Ascending aorta (tissue), 2 donors: ENCODE data around the gene TNPO1. TPM values are rescaled to one million over a fixed set of nuclear protein-coding genes. Genes with fewer than 3 reads are reported as not detected.

Experiments used
- DNase-seq, 2 donors: peaks; one replicate each; pipeline ENCODE4 v3.0.0-alpha.2; 2019; ENCODE audit warnings: low spot score in 2 of 2
- H3K27ac ChIP-seq, 2 donors: fragments of 200-600 bp; sonication (generic); one replicate each; pipeline ENCODE4 v1.5.1; 2016 to 2017; ENCODE audit warnings: mild to moderate bottlenecking in 1 of 2
- H3K27me3 ChIP-seq: fragments of 200-600 bp; sonication (generic); one replicate; pipeline ENCODE4 v1.5.1; 2017
- H3K36me3 ChIP-seq, 2 donors: fragments of 200-600 bp; sonication (generic); one replicate each; pipeline ENCODE4 v1.5.1; 2016
- H3K4me1 ChIP-seq, 2 donors: fragments of 200-600 bp; sonication (generic); one replicate each; pipeline ENCODE4 v1.5.1; 2016 to 2017; ENCODE audit warnings: mild to moderate bottlenecking in 1 of 2
- H3K4me3 ChIP-seq, 2 donors: fragments of 200-600 bp; sonication (generic); one replicate each; pipeline ENCODE4 v1.5.1; 2016 to 2017; ENCODE audit warnings: mild to moderate bottlenecking in 1 of 2
- H3K9me3 ChIP-seq, 2 donors: fragments of 200-600 bp; sonication (generic); one replicate each; pipeline ENCODE4 v1.5.1; 2016
- intact Hi-C: fragments of 100-400 bp; cut with DNase I; formaldehyde crosslinking; loops from one replicate; pipeline ENCODE4 v1.15.1; 2023
- total RNA-seq: library from RNA; depleted of rRNA; stranded (reverse); fragments of >200 nt; gene quantifications from one replicate; pipeline ENCODE4 v1.1.0, GENCODE V29; 2016
- TF ChIP-seq, protein P1 (sequence below), 3 experiments: fragments of 200-600 bp in 2 of 3; fragments of 450-650 bp in 1 of 3; sonication (generic) in 2 of 3; IDR thresholded peaks; one replicate each; pipeline ENCODE4 v1.5.1; 2016 to 2019; ENCODE audit warnings: antibody characterized with exemption in 3 of 3, mild to moderate bottlenecking in 1 of 3, moderate library complexity in 1 of 3

The TNPO1 gene
- total RNA-seq, 1 donor from 2014 or later = 48.5 TPM

DNA sequence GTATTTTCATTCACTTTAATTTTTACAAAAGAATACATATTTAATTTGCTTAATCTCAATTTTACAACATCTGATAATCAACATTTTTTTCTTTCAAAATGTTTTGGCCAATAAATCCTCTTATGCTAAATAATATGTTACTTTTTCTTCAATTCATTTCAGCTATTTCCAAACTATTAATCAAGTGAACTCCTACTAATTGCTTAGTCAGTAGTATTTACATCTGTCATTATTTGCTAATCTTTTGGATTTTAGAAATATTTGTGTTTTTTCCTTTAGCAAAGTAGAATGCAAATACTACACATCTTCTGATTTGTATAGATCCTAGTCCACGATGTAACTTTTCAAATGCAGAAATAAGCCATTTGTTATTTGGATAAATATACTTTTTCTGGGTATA, 1.6 kb upstream of the TNPO1 start:
- peak overlapping the region; percentile 98 to 99 for H3K27ac ChIP-seq

DNA sequence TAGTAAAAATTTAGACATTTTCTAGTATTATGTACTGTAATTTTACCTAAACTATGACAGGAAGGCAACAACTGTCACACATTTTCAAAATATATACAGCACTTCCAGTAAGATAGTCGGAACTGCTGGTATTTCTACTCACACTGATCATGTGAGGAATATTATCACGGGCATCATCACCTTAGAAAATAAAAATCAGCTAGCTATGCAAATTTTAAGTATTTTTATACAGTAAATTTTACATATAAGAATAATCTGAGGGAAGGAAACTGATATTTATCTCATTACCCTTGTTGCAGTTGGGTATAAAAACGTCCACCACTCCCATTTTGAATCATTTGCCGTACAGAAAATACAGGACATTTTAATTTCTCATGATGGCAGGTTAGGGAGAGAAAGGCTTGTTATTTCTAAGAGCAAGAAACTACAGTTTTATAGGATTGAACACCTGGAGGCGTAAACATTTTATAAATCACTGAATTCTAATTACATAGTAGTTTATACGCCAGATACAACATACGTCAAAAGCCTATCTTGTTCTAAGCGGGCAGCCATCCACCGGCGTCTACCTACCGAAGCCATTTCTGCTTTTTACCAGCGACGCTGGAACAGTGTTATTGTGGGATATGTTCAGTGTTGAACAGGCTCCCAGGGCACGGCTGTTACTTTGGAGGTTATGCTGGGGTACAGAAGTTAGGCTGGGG, 729 bp upstream of the TNPO1 start:
- DNase-seq = no peak
- peaks cover 0 to 4% of the 10 kb centered on the region in 2 donors for H3K9me3 ChIP-seq
- intact Hi-C loops = loop anchor here (1.0 to 5.0 kb wide), 5 partner anchors 23 to 448 kb away; no protein-coding TSS in a partner anchor

More for the DNA sequence above, 1.6 kb upstream of the TNPO1 start:
- no peaks in the 10 kb centered on the region for H3K27me3 ChIP-seq
- H3K4me1 ChIP-seq = peaks cover 0 to 14% of the 10 kb centered on the region in 2 donors
- no peak overlapping the region for H3K4me3 ChIP-seq
- TF ChIP-seq, protein P1, sequence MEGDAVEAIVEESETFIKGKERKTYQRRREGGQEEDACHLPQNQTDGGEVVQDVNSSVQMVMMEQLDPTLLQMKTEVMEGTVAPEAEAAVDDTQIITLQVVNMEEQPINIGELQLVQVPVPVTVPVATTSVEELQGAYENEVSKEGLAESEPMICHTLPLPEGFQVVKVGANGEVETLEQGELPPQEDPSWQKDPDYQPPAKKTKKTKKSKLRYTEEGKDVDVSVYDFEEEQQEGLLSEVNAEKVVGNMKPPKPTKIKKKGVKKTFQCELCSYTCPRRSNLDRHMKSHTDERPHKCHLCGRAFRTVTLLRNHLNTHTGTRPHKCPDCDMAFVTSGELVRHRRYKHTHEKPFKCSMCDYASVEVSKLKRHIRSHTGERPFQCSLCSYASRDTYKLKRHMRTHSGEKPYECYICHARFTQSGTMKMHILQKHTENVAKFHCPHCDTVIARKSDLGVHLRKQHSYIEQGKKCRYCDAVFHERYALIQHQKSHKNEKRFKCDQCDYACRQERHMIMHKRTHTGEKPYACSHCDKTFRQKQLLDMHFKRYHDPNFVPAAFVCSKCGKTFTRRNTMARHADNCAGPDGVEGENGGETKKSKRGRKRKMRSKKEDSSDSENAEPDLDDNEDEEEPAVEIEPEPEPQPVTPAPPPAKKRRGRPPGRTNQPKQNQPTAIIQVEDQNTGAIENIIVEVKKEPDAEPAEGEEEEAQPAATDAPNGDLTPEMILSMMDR (IDR thresholded peaks at IDR 0.05) = no peak
- H3K36me3 ChIP-seq = no peaks in the 10 kb centered on the region
- no peak for DNase-seq
- intact Hi-C loops = loop anchor here (5.0 kb wide), 1 partner anchor 448 kb away; no protein-coding TSS in a partner anchor
- H3K9me3 ChIP-seq = peaks cover 0 to 4% of the 10 kb centered on the region in 2 donors

DNA sequence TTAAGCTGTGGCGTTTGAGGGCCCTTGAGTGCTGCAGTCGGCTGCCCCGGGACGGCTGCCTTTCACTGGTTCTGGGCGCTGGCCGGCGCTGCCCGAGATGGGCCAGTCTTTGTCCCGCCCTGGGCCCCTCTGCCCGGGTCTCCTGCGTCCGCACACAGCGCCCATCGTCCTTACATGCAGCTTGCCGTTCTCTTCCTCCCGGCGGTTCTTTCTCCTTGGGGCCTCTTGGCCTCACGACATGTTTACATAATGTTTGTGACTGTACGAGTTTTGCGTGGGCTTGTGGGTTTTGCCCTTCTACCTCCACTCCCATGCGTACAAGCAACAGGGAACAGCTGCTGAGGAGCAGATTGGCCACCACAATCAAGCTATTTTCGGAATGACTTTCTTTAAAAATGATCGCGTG, 618 bp downstream of the TNPO1 start:
- DNase-seq = peak in 1 of 2 donors; percentile 74
- TF ChIP-seq, protein P1 (IDR thresholded peaks at IDR 0.05) = no peak
- no peaks in the 10 kb centered on the region for H3K36me3 ChIP-seq
- peak overlapping the region; percentile 77 to 89 for H3K4me3 ChIP-seq
- intact Hi-C loops = loop anchor here (2.0 to 5.0 kb wide), 3 partner anchors 22 to 450 kb away; no protein-coding TSS in a partner anchor
- H3K27me3 ChIP-seq = no peaks in the 10 kb centered on the region
- no peaks in the 10 kb centered on the region for H3K9me3 ChIP-seq
- peaks cover 0 to 19% of the 10 kb centered on the region in 2 donors for H3K4me1 ChIP-seq
- peak overlapping the region; percentile 98 to 99 for H3K27ac ChIP-seq

More for the DNA sequence above, 729 bp upstream of the TNPO1 start:
- H3K36me3 ChIP-seq = no peaks in the 10 kb centered on the region
- H3K4me3 ChIP-seq = peak overlapping the region; percentile 77 to 89
- H3K27me3 ChIP-seq = no peaks in the 10 kb centered on the region
- TF ChIP-seq, protein P1 (IDR thresholded peaks at IDR 0.05) = no peak
- H3K27ac ChIP-seq = peak overlapping the region; percentile 98 to 99
- H3K4me1 ChIP-seq = peaks cover 0 to 14% of the 10 kb centered on the region in 2 donors

DNA sequence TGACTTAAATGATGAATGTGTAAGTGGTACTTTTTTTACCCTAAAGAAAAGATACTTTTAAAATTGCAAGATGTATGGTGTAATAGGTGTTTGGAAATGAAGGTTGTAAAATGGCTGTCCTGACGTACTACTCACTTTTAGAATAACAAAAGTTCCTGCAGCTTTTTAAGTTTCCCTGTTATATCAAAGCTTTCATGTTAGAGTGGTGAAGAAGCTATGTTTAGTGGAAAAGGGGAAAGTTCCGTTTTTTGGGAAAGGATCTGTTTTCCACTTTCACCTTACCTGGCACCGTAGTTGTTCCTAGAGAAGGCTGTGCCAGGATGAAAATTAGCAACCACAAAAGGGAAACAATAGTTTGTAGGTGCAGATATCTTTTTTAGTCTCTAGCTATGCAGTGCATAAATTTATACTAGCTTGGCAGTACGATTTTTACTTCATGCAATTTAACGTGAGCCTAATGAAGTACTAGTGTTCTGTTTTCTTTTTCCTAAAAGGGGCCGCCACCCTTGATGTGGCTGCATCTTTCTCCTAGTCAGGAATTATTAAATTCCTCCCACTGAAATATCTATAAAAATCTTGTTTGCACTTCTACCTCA, 1.3 kb downstream of the TNPO1 start:
- Histone ChIP-seq H3K27ac (peak overlapping the region; percentile 98 to 99), H3K27me3 (no peaks in the 10 kb centered on the region), H3K4me3 (peak overlapping the region; percentile 77 to 89), H3K36me3 (no peaks in the 10 kb centered on the region), H3K4me1 (peaks cover 0 to 22% of the 10 kb centered on the region in 2 donors), H3K9me3 (no peaks in the 10 kb centered on the region)
- intact Hi-C loops = loop anchor here (2.0 to 5.0 kb wide), 3 partner anchors 21 to 450 kb away; no protein-coding TSS in a partner anchor
- TF ChIP-seq, protein P1 (IDR thresholded peaks at IDR 0.05) = no peak
- DNase-seq = no peak

DNA sequence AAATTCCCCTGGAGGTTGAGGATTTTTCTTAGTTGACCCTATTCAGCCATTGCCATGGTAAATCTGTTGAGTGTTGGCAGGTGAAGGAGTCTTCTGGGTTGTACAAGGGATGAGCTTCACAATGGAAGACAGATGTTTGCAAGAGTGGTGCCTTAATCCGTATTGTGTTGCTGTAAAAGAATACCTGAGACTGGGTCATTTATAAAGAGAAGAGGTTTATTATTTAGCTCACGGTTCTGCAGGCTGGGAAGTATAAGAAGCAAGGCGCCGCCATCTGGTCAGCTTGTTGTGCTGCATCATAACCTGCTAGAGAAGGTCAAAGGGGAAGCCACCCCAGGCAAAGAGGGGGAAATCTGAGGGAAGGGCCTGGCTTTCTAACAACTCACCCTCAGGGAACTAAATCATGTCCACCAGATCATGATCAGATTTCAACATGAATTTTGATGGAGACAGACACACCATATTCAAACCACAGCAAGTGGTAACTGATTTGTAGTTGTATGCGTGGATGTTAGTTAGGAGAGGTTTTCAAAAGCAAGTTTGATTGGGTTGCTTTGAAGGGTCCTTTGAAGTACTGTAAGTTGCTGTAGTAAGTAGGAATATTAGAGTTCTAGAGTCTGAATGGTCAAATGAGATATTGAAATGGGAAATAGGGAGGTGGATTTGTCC, 2.5 kb downstream of the TNPO1 start:
- peak overlapping the region in 1 of 2 donors; percentile 9 for H3K27ac ChIP-seq
- intact Hi-C loops = loop anchor here (5.0 kb wide), 1 partner anchor 452 kb away; no protein-coding TSS in a partner anchor
- TF ChIP-seq, protein P1 (IDR thresholded peaks at IDR 0.05) = peak; percentile 27 to 72 (median 44)
- DNase-seq = peak in 1 of 2 donors; percentile 83
- H3K27me3 ChIP-seq = no peaks in the 10 kb centered on the region
- H3K4me3 ChIP-seq = peak overlapping the region in 1 of 2 donors; percentile 77
- H3K4me1 ChIP-seq = peaks cover 0 to 22% of the 10 kb centered on the region in 2 donors
- no peaks in the 10 kb centered on the region for H3K9me3 ChIP-seq
- H3K36me3 ChIP-seq = no peaks in the 10 kb centered on the region
